Panc1 (cell line): Measurements from ENCODE around the gene SENP8.

Experiments used
- CTCF ChIP-seq: fragments of 450-650 bp; IDR thresholded peaks from 2 replicates; pipeline ENCODE4 v1.5.1; 2017; ENCODE audit warnings: mild to moderate bottlenecking
- REST ChIP-seq, 2 experiments: IDR thresholded peaks; 2 replicates each; pipeline ENCODE4 v1.6.1; 2011 to 2012; ENCODE audit warnings: low read depth in 2 of 2, control low read depth in 1 of 2, low read length in 1 of 2, mild to moderate bottlenecking in 1 of 2, moderate library complexity in 1 of 2; ENCODE audit not compliant: insufficient read depth in 1 of 2

- TF ChIP-seq CTCF (no peak), REST (IDR thresholded peaks at IDR 0.05; ENCODE audit: insufficient read depth in 1 of 2, low read depth in 2 of 2, low read length in 1 of 2) (no peak)
These were observed 51.2 kb downstream of the SENP8 start for GRCh38 chr15:72169236-72169920.
